ENCODE data around the gene GRPEL1. TPM values are rescaled to one million over a fixed set of nuclear protein-coding genes. Genes with fewer than 3 reads are reported as not detected.

Gene GRPEL1
- polyA plus RNA-seq, 1 donor from 2014 or later: 28.5 TPM

DNA sequence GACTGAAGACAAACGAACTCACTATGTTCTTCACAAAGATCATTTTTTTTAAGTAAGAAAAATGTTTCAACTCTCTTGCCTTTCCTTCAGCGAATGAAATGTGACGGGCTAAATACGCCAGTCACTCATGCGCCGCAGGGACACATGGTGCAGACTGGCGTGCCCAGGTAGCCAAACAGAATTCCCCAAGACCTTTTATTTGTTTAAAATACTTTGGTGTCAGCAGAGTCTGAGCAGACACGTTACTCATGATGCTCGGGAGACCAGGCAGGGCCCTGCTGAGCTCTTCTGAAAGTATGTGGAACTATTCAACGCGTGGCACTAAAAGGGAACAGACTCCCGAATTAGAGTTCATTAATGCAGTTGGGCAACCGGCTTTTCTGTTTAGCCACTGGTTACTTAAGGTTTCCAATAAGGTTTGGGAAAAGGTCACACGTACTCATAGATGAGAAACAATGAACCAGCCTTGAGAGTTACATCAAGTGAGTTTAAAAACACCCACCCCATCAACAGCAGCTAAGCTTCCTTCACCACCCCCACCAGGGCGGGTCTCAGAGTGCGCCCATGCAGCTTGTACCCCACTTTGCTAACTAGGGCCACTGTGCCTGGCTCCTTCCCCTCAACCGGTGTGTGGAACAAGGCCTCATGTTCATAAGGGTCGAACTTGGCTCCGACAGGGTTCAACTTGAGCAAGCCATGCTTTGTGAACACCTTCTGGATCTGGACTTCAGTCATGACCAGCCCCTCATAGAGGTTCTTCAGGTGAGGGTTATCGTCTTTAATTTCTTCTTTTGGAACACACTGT is 7.3 kb downstream of the GRPEL1 start:
- TF ChIP-seq REST (IDR thresholded peaks at IDR 0.05; ENCODE audit: borderline replicate concordance): no peak
- TF ChIP-seq MXI1 (conservative IDR thresholded peaks at IDR 0.05; ENCODE audit: poor library complexity, severe bottlenecking): no peak
- TF ChIP-seq EP300 (conservative IDR thresholded peaks at IDR 0.05; ENCODE audit: poor library complexity, severe bottlenecking): no peak
- no peak for TF ChIP-seq SMC3 (conservative IDR thresholded peaks at IDR 0.05; ENCODE audit: poor library complexity)
- TF ChIP-seq RAD21 (conservative IDR thresholded peaks at IDR 0.05): no peak
- TF ChIP-seq, protein P1, sequence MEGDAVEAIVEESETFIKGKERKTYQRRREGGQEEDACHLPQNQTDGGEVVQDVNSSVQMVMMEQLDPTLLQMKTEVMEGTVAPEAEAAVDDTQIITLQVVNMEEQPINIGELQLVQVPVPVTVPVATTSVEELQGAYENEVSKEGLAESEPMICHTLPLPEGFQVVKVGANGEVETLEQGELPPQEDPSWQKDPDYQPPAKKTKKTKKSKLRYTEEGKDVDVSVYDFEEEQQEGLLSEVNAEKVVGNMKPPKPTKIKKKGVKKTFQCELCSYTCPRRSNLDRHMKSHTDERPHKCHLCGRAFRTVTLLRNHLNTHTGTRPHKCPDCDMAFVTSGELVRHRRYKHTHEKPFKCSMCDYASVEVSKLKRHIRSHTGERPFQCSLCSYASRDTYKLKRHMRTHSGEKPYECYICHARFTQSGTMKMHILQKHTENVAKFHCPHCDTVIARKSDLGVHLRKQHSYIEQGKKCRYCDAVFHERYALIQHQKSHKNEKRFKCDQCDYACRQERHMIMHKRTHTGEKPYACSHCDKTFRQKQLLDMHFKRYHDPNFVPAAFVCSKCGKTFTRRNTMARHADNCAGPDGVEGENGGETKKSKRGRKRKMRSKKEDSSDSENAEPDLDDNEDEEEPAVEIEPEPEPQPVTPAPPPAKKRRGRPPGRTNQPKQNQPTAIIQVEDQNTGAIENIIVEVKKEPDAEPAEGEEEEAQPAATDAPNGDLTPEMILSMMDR (IDR thresholded peaks at IDR 0.05; ENCODE audit: poor library complexity, severe bottlenecking): no peak
- TF ChIP-seq EZH2 (IDR thresholded peaks at IDR 0.05; ENCODE audit: borderline replicate concordance, insufficient read depth, low read length, poor library complexity, severe bottlenecking): no peak
- no peak for TF ChIP-seq TAF1 (IDR thresholded peaks at IDR 0.05; ENCODE audit: low read depth)
- no peak for TF ChIP-seq POLR2AphosphoS5 (IDR thresholded peaks at IDR 0.05)
- Histone ChIP-seq H3K9ac (ENCODE audit: low read length) (no peak overlapping the region), H2AFZ (ENCODE audit: low read depth, low read length) (no peak overlapping the region), H3K9me2 (ENCODE audit: insufficient read depth, low read length) (no peaks in the 10 kb centered on the region), H3F3A (ENCODE audit: insufficient read depth, low read length, poor library complexity, severe bottlenecking) (no peaks in the 10 kb centered on the region), H3K4me3 (ENCODE audit: low read length) (no peak overlapping the region), H3K79me2 (replicated peaks; ENCODE audit: insufficient read depth, low read length) (no peaks in the 10 kb centered on the region), H3K4me2 (ENCODE audit: low read length) (no peak overlapping the region), H3K27ac (ENCODE audit: low read length) (no peak overlapping the region), H4K20me1 (ENCODE audit: insufficient read depth) (no peaks in the 10 kb centered on the region), H3K27me3 (ENCODE audit: insufficient read depth, low read depth, low read length) (no peaks in the 10 kb centered on the region), H3K9me3 (ENCODE audit: low read length) (no peaks in the 10 kb centered on the region), H3K36me3 (ENCODE audit: insufficient read depth, low read length) (peaks cover 18% of the 10 kb centered on the region)

DNA sequence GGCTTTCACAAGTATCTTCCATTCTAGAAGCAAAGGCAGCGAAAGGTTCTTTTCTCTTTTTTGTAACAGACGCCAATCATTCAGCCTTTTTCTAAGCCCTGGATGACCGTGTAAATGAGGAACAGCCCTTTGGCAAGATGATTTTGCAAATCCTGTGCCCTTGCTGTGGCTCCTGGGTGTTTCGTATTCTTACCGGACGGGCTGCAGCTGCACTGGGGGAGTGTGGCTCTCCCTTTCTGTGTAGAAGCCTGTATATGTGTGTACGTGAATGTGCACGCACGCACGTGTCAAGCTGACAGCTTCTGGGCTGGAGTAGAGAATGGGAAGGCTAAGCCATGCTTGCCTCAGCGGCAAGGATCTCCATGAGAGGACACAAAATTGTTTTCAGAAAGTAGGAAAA is 8.2 kb downstream of the GRPEL1 start:
- H3K9me2 ChIP-seq (ENCODE audit: insufficient read depth, low read length): no peaks in the 10 kb centered on the region
- H3K27ac ChIP-seq (ENCODE audit: low read length): no peak overlapping the region
- no peak overlapping the region for H3K9ac ChIP-seq (ENCODE audit: low read length)
- no peaks in the 10 kb centered on the region for H3K27me3 ChIP-seq (ENCODE audit: insufficient read depth, low read depth, low read length)
- no peaks in the 10 kb centered on the region for H4K20me1 ChIP-seq (ENCODE audit: insufficient read depth)
- TF ChIP-seq MXI1 (conservative IDR thresholded peaks at IDR 0.05; ENCODE audit: poor library complexity, severe bottlenecking) (no peak), RAD21 (conservative IDR thresholded peaks at IDR 0.05) (no peak), REST (IDR thresholded peaks at IDR 0.05; ENCODE audit: borderline replicate concordance) (no peak)
- no peaks in the 10 kb centered on the region for H3K79me2 ChIP-seq (replicated peaks; ENCODE audit: insufficient read depth, low read length)
- H3K4me3 ChIP-seq (ENCODE audit: low read length): no peak overlapping the region
- no peak overlapping the region for H3K4me2 ChIP-seq (ENCODE audit: low read length)
- H3K36me3 ChIP-seq (ENCODE audit: insufficient read depth, low read length): peaks cover 21% of the 10 kb centered on the region
- H3K9me3 ChIP-seq (ENCODE audit: low read length): no peaks in the 10 kb centered on the region
- no peaks in the 10 kb centered on the region for H3F3A ChIP-seq (ENCODE audit: insufficient read depth, low read length, poor library complexity, severe bottlenecking)
- H2AFZ ChIP-seq (ENCODE audit: low read depth, low read length): no peak overlapping the region

All from neural cell (in vitro differentiated cells).